DMS53 treated with DMSO at 0.1 percent for 48 hours (cell line): Measurements from ENCODE around the gene GTPBP6.
"Not testable (repeated sequence)": the region's sequence is repeated elsewhere in the genome, so short reads cannot be mapped to it uniquely, and the experiment has no call there.

Experiments
- DNase-seq: peaks from one replicate; lab custom pipeline; 2025; ENCODE audit not compliant: unreplicated experiment; lab: John Stamatoyannopoulos, UW

Gene GTPBP6

DNA sequence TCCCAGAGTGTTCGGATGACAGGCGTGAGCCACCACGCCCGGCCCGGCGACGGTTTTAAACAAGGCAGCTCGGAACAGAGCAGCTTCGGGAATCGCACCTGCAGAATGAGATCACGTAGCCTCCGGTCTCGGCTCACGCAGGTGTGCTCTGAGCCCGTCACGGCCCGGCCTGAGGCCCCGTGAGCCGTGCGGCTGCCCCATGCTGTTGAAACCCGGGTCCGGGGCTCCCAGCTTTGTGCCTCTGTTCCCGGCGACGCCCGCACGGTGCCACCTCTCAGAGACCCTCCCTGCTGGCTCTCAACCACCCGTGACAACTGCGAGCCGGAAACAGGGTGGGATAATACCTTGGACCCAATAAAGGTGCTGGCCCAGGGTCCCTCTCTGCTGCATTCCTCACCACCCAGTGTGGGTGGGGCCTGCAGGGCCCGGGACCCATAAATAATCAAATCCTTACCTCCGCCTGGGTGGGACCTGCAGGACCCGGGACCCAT, 50.8 kb downstream of the GTPBP6 start:
- DNase-seq = no peak

DNA sequence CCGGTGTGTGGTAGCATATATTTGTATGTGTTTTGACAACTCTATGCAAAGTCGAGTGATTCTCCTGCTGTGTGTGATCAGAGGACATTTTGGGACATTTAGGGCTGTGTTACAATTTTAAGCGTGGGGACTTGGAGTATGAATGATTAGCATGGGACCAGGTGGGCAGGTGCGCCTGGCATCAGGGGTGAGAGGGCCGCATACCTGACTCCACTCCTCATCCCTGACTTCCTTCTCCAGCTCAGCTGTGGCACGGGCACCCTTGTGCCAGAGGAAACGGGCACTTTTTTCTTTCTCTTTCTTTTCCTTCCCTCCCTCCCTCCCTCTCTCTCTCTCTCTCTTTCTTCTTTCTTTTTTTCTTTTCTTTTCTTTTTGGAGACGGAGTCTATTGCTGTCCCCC, 53.1 kb downstream of the GTPBP6 start:
- no peak for DNase-seq

DNA sequence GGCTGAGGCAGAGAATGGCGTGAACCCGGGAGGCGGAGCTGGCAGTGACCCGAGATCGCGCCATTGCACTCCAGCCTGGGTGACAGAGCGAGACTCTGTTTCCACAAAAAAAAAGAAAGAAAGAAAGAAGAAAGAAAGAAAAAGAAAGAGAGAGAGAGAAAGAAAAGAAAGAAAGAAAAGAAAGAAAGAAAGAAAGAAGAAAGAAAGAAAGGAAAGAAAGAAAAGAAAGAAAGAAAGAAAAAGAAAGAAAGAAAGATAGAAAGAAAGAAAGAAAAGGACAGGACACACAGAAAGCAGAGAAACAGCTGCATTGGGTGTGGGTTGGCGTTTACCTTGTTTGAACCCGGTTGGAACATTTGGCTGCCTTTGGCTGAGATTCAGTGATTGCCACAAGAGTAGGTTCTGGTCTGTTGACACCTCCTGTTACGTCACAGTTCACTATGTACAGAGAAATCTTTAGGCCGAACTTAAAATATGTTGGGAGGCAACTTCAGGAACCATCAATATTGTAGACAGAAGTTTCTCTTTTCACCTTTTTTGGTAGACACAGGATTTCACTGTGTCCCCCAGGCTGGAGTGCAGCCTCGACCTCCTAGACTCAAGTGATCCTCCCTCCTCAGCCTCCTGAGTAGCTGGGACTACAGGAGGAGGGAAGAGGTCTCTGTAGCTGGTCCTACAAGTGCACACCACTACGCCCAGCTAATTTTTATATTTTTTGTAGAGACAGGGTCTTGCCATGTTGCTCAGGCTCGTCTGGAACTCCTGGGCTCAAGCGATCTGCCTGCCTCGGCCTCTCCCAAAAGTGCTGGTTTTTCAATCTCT, 53.8 kb downstream of the GTPBP6 start:
- DNase-seq = no peak

DNA sequence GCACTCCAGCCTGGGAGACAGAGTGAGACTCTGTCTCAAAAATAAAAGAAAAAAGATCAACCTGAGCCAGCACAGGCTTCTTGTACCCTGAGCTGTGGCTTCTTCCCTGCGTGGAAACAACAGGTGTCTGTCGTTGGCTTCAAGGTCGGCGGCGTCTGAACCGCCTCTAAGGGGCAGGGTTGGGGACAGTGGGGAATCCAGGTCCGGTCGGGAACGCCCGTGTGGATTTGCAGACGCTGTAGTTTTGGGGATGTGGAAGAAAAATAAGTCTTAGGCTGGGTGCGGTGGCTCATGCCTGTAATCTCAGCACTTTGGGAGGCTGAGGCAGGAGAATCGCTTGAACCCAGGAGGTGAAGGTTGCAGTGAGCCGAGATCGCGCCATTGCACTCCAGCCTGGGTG, 54.6 kb downstream of the GTPBP6 start:
- DNase-seq = not testable (repeated sequence)

DNA sequence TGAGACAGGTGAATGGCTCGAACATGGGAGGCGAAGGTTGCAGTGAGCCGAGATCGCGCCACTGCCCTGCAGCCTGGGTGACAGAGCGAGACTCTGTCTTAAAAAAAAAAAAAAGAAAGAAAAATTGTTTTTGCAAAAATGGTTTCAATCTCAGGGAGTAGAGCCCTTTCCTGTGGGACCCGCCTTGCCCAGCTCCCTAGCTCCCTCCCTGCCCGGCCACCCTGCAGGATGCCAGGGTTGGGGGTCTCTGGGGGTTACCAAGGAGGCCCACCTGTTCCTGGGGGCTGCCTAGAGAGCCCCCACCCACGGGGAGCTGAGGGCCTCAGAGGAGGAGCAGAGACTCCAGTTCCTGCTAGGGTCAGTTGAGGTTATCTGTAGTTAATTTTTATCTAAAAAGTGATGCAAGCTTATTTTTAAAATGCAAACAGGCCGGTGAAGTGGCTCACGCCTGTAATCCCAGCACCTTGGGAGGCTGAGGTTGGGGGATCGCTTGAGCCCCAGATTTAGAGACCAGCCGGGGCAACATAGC, 56.2 kb downstream of the GTPBP6 start:
- no peak for DNase-seq

DNA sequence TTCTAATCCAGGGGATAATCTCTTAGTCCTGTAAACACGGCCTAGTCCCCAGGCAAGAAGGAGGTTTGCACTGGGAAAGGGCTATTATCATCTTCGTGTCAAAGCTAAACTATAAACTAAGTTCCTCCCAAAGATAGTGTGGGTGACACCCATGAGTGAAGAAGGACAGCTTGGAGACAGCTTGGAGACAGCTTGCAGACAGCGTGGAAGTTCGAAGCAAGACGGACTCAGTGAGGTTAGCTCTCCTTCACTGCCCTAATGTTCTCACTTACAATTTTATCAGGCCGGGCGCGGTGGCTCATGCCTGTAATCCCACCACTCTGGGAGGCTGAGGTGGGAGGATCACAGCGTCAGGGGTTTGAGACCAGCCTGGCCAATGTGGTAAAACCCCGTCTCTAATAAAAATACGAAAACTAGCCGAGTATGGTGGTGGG, 56.7 kb downstream of the GTPBP6 start:
- DNase-seq = no peak

DNA sequence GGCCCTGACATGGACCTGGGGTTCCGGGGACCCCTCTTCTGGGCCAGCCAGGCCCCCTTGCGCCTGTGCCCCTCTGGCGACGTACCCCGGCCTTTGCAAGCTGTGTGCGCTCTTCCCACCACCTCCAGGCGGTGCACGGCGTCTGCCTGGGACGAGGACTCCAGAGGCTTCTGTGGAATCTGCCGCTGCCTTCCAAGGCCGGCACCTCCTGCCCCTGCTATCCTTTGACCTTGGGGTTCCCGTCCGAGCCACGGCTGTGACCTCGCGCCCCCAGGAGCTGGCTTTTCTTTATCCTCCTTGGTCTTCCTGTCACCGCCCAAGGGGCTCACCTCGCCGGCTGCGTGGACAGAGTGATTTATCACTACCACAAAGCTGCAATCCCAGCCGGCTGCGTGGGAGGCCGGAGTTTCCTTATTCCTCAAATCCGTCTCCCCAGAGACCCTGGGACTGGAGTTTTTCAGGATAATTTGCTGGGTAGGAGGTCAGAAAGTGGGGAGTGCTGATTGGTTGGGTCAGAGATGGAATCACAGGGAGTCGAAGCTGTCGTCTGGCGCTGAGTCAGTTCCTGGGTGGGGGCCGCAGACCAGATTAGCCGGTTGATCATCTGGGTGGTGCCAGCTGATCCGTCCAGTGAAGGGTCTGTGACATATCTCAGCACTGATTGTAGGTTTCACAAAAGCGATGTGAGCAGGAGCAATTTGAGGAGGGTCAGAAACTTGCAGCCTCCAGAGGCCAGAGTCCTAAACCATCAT, 57.3 kb downstream of the GTPBP6 start:
- DNase-seq = no peak

DNA sequence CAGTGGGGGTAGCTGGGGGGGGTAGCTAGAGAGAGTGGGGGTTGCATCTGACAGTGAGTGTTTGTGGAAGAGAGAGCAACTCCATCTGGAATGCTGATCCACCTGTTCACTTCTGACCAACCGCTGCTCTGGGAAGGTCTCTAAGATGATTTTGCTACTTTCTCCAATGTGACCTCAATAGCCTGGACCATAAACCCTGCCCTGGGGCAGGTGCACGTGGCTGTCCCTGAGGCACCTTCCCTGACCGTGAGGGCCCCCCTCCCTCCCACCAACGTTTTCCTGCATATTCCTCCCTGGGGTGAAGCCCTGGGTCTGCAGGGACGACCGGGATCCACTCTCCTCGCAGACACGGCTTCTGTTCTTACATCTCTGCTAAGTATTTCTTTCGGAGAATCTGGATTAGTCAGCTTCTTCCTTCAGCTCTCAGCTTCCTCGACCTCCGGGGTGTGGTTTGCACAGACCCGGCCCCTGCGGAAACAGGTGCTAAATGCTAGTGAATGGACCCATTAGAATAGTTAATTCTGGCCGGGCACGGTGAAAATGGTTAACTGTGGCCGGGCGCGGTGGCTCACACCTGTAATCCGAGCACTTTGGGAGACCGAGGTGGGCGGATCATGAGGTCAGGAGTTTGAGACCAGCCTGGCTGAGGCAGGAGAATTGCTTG, 58.8 kb downstream of the GTPBP6 start:
- no peak for DNase-seq

DNA sequence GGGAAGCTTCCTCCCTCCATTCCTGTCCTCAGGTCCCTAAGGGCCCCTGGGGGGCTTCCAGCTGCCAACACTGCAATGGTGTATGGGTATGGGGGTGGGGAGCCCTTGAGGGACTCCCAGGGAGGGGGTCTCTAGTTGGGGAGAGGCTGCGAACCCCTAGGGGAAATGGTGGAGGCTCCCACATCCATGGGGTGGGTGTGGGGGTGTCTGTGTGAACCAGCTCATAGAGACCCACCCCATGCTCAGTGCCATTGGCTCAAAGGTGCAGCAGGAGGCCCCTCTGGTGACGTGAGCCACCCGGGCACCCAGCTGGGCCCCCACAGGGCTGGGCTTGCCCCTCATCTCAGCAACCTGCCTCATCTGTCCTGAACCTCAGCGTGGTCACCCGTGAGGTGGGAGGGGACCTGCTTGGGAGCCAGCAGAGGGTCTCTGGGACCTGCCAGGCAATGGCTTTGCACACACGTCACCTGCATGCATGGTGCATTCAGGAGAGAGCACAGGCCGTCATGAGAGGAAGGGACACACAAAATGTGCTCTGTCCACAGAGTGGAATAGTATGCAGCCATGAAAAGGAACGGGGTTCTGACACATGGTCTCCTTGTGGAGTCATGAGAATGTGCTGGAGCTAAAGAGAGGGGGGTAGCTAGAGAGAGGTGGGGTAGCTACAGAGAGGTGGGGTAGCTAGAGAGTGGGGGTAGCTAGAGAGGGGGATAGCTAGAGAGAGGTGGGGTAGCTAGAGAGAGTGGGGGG, 60.1 kb downstream of the GTPBP6 start:
- no peak for DNase-seq

DNA sequence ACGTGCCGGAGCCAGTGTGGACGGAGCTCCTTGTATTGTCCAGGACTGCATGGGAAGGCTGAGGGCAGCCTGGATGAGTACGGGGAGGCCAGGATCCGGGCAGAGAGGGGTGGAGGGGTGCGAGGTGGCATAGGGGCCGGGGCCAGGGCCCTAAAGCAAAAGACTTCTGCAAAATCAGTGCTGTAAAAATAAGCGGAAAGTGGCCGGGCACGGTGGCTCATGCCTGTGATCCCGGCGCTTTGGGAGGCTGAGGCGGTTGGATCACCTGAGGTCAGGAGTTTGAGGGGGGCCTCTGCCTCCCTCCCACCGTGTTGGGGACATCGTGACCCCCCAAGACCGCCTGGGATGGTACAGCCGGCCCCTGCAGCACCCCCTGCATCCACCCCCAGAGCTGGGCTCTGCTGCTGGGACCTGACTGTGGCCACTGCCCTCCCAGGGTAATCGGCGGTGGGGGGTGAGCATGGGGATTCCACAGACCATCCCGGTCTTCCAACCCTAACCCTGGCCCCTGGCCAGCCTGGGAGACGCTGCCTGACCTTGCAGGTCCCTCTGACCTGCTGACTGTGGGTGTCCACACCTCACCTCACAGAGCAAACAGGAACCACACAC, 60.8 kb downstream of the GTPBP6 start:
- DNase-seq = no peak

DNA sequence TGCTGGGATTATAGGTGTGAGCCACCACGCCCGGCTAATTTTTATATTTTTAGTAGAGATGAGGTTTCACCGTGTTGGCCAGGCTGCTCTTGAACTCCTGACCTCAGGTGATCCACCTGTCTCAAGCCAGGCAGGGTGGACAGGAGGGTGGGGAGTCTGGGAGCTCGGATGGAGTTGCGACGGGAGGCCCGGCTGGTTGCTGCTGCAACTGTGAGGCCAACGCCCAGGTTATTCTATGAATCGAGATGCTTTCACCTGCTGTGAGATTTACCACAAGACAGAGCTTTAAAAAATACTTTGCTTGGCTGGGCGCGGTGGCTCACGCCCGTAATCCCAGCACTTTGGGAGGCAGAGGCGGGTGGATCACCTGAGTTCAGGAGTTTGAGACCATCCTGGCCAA, 61.5 kb downstream of the GTPBP6 start:
- DNase-seq = not testable (repeated sequence)

DNA sequence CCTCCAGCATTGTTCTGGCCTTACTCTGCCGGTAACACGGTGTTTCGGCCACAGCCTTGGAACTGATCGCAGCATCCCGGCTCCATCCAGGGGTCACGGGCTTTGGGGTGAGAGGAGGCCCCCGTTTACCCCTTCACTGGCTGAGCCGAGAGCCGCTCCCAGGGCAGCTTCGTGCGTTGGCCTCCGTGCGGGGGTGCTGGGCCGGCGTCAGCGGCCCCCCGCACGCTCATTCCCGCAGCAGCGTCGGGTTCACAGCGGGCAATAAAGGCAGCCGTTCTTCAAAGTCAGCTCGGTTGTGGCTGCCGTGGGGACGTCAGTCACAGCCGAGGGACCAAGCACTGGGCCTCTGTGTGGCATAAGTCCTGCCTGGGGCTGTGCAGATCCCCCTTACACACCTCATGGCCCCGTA, 62.7 kb downstream of the GTPBP6 start:
- no peak for DNase-seq
